Astrocyte (in vitro differentiated cells and primary cell): ENCODE results near the gene FRRS1.

Experiments used
- CTCF ChIP-seq: IDR thresholded peaks from 2 replicates; pipeline ENCODE4 v1.5.1; 2011; ENCODE audit warnings: low read depth, mild to moderate bottlenecking, inconsistent platforms, low read length, moderate library complexity; ENCODE audit not compliant: insufficient read depth
- EZH2 ChIP-seq: IDR thresholded peaks from 2 replicates; pipeline ENCODE4 v1.6.1; 2012; ENCODE audit warnings: mild to moderate bottlenecking, low read length, inconsistent platforms; ENCODE audit not compliant: insufficient read depth

- TF ChIP-seq CTCF (no peak), EZH2 (no peak)
Measured at GRCh38 chr1:99670583-99670982, 95.9 kb downstream of the FRRS1 start.
